Choroid plexus epithelial cell (primary cell): Measurements from ENCODE around the gene MRPL22.
"Not testable (repeated sequence)": the region's sequence is repeated elsewhere in the genome, so short reads cannot be mapped to it uniquely, and the experiment has no call there.

ENCODE experiments used
- DNase-seq: peaks from one replicate; pipeline ENCODE4 v3.0.0-alpha.2; 2010; ENCODE audit warnings: low read depth
- H3K4me3 ChIP-seq: 2 replicates; pipeline ENCODE4 v1.5.1; 2011; ENCODE audit warnings: low read depth, mild to moderate bottlenecking, control low read depth, low read length, moderate library complexity
- TF ChIP-seq, protein P1 (sequence below): conservative IDR thresholded peaks from 2 replicates; pipeline ENCODE4 v1.5.1; 2011; ENCODE audit warnings: low read depth, mild to moderate bottlenecking, control low read depth, inconsistent platforms, low read length, moderate library complexity

MRPL22 gene

GRCh38 chr5:154899151-154899816, 41.6 kb upstream of the MRPL22 start:
- no peak overlapping the region for H3K4me3 ChIP-seq
- DNase-seq: peak; percentile 22
- TF ChIP-seq, protein P1, sequence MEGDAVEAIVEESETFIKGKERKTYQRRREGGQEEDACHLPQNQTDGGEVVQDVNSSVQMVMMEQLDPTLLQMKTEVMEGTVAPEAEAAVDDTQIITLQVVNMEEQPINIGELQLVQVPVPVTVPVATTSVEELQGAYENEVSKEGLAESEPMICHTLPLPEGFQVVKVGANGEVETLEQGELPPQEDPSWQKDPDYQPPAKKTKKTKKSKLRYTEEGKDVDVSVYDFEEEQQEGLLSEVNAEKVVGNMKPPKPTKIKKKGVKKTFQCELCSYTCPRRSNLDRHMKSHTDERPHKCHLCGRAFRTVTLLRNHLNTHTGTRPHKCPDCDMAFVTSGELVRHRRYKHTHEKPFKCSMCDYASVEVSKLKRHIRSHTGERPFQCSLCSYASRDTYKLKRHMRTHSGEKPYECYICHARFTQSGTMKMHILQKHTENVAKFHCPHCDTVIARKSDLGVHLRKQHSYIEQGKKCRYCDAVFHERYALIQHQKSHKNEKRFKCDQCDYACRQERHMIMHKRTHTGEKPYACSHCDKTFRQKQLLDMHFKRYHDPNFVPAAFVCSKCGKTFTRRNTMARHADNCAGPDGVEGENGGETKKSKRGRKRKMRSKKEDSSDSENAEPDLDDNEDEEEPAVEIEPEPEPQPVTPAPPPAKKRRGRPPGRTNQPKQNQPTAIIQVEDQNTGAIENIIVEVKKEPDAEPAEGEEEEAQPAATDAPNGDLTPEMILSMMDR: no peak

DNA sequence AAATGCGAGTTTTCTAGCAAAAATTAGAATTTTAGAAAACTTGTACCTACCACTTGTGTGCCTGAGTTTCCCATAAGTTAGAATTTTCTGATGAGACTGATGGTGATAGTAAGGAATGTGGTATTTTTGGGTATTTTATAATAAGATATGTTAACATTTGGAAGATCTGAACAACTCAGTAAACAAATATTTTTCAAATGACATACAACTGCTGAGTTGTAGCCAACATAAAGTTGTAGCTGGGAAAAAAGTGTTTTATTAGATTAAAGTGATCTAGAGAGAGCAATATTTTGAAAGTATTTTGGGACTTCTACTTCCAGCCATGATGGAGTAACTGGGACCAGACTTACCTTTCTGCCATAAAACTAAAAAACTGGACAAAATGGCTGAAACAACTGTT, 40.8 kb upstream of the MRPL22 start:
- TF ChIP-seq, protein P1: no peak

GRCh38 chr5:154901276-154901675, 39.6 kb upstream of the MRPL22 start:
- no peak overlapping the region for H3K4me3 ChIP-seq
- DNase-seq: peak; percentile 76
- TF ChIP-seq, protein P1: no peak

More for the DNA sequence above, 40.8 kb upstream of the MRPL22 start:
- no peak overlapping the region for H3K4me3 ChIP-seq
- no peak for DNase-seq

- no peak for DNase-seq
- H3K4me3 ChIP-seq: no peak overlapping the region
- TF ChIP-seq, protein P1: no peak
Observed at GRCh38 chr5:154901913-154902312, 39.0 kb upstream of the MRPL22 start.

- not testable (repeated sequence) for H3K4me3 ChIP-seq, DNase-seq
Observed at GRCh38 chr5:154905601-154906000, 35.3 kb upstream of the MRPL22 start.

- no peak overlapping the region for H3K4me3 ChIP-seq
- TF ChIP-seq, protein P1: no peak
- DNase-seq: no peak
Observed at GRCh38 chr5:154916874-154917273, 24.0 kb upstream of the MRPL22 start.

- no peak overlapping the region for H3K4me3 ChIP-seq
- no peak for DNase-seq
- TF ChIP-seq, protein P1: no peak
Observed at GRCh38 chr5:154917757-154918156, 23.1 kb upstream of the MRPL22 start.
